ENCODE measurements around the gene SNU13. TPM values are rescaled to one million over a fixed set of nuclear protein-coding genes. Genes with fewer than 3 reads are reported as not detected.
"Not testable (repeated sequence)": the region's sequence is repeated elsewhere in the genome, so short reads cannot be mapped to it uniquely, and the experiment has no call there.

SNU13 gene
- polyA plus RNA-seq (ENCODE audit: insufficient read length in 4 of 4): 100 to 1,000 TPM; 129 to 157 (median 144) TPM

- peak; percentile 75 to 85 (median 82) for DNase-seq (ENCODE audit: low read depth in 4 of 4, low spot score in 3 of 4)
Measured at GRCh38 chr22:41688365-41689211, at the start of gene SNU13. Gene SNU13 (minus strand): TSS chr22:41688867. CDS start chr22:41688796, 71 bp downstream.

- DNase-seq (ENCODE audit: low read depth in 4 of 4, low spot score in 3 of 4): not testable (repeated sequence)
Measured at GRCh38 chr22:41733241-41733640, 44.6 kb upstream of the SNU13 start.

DNA sequence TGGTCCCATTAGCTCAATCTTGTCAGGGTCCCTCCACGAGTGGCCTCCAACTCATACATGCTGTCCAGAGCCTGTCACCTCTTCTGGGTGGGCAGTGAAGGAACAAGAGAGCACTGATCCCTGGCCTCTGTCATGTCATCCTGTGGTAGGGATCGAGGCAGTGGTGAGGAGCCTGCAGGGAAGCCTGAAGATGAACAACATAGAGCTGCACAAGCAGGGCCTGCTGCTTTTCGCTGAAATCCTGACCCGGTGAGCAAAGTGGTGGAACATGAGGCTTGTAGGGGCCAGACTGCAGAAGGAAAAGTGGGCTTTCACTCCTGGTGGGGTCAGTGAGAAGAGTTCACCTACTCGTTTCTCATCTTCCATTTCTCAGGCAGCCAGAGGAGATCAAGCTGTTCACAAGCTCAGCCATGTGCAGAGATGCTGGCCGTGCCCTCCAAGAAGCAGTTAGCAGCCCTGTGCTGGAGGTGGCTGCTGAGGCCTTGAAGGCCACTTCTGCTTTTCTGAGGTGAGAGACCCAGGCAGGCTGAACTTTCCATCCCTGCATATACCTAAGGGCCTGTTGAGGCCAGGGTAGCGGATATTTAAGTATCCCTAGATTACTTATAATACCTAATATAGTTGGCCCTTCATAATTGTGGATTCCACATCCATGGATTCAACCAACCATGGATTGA lies 43.6 kb upstream of the SNU13 start:
- DNase-seq (ENCODE audit: low read depth in 4 of 4, low spot score in 3 of 4): no peak

DNA sequence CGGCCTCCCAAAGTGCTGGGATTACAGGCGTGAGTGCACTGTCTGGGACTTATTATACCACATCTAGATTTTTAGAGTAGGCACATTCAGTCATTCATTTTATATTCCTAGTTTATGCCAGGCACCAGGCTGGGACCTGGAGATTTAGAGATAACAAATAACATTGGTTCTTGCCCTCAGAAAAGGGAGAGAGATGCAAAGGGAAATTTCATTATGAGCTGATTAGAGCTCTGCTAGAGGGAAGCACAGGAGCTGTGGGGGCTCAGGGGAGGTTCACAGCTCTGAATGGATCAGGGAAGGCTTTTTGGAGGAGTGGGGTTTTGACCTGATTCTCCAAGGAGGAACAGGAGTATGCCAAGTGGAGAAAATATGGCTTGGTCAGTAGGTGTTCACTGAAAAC lies 42.9 kb upstream of the SNU13 start:
- no peak for DNase-seq (ENCODE audit: low read depth in 4 of 4, low spot score in 3 of 4)

GRCh38 chr22:41725510-41726110 lies 36.9 kb upstream of the SNU13 start:
- DNase-seq (ENCODE audit: low read depth in 4 of 4, low spot score in 3 of 4): no peak

DNA sequence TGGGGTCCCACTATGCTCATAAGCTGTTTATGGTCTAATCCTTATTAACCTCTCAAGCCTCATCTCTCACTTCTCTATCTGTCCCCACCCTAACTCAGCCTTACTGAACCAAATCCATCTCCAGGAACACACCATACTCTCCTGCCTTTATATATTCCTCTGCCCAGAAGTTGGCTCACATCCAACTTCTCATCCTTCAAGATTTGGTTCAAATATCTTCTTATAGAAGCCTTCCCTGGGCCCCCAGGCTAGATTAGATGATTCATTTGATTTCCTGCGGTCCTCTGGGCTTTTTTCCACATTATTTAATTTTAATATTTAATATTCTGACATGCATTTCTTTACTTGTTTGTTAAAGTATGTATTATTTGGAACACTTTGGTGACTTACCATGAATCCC lies 33.8 kb upstream of the SNU13 start:
- DNase-seq (ENCODE audit: low read depth in 4 of 4, low spot score in 3 of 4): no peak

GRCh38 chr22:41713004-41713403 lies 24.3 kb upstream of the SNU13 start:
- no peak for DNase-seq (ENCODE audit: low read depth in 4 of 4, low spot score in 3 of 4)

DNA sequence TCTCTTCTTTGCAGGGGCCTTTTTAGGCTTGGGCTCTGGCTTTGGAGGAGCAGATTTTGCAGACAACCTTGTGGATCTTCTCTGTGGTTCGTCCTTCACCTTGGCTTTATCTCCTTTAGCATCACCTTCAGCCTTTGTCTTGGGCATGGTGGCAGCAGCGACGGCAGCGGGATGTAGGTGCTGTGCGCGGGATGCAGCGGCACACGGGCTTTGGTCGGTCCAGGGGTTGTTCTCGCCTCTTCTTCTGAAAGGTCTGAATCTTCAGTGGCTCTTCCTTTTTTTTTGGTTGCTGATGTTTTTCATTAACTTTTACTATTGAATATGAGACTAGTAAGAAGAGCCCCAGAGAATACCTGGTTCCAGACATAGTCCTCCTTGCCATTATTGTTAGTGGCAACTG lies 20.7 kb upstream of the SNU13 start:
- DNase-seq (ENCODE audit: low read depth in 4 of 4, low spot score in 3 of 4): no peak

DNA sequence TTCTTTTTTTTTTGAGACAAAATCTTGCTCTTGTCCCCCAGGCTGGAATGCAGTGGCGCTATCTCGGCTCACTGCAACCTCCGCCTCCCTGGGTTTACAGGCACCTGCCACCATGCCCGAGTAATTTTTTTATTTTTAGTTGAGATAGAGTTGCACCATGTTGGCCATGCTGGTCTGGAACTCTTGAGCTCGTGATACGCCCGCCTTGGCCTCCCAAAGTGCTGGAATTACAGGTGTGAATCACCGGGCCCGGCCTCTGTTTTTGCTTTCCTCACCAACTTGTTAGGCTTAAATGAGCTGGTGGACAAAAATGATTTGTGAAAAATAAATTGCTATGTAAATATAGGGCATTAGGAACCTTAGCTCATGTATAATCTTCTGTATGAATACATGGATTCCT lies 14.1 kb upstream of the SNU13 start:
- no peak for DNase-seq (ENCODE audit: low read depth in 4 of 4, low spot score in 3 of 4)

DNA sequence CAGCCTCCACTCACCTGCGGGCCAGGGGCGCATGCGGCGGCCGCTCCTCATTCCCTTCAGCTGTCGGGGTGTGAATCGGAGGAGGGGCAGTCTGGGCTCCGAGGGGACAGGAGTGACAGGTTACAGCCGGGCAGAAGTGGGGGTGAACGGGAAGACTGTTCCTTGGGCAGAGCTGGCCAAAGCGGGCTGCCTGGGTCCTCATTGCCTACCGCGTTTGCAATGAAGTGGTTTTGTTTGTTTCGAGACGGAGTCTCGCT lies 11.4 kb upstream of the SNU13 start:
- no peak for DNase-seq (ENCODE audit: low read depth in 4 of 4, low spot score in 3 of 4)

DNA sequence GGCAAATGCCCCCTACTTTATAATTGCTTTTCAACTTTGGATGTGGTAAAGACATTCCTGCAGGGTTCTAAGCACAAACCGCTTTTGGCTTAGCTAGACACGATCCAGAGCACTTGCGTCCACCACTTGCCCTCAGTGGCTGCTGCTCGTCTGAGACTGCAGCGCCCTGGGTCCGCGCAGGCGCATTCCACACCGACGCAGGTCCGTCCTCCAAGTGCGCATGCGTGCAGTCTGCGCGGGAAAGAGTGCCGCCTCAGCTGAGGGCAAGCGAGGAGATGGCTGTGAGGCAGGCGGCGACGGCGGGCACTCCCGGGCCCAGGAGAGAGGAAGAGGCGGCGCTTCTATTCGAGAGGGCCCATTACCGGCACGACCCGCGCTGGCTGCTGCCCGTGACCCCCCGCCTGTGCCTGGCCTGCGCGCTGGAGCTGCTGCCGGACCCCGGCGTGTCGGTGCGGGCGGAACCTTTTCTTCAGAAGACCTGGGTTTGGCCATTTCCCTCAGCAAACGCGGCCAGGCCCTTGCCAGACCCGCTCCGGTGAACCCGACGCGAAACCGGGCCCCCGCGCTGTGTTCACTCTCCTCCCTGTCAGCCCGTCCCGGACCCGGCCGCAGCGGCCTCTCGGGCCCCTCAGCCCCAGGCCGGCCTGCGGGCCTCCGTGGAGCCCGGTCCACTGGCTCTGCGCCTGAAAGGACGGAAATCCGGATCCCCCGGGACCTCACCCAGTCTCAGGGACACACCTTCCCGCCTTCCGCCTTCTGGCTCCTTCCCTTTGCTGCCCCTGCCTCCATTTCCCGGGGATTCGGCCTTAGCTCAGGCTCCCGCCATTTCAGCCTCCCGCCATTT lies 10.8 kb upstream of the SNU13 start, which contains the start of gene MEI1:
MEI1 (plus strand) TSS at position 240 of the 844 bp plus-strand sequence; CDS start at position 276, 36 bp downstream.
- peak in 3 of 4 donors; percentile 54 to 73 (median 59) for DNase-seq (ENCODE audit: low read depth in 4 of 4, low spot score in 3 of 4)

DNA sequence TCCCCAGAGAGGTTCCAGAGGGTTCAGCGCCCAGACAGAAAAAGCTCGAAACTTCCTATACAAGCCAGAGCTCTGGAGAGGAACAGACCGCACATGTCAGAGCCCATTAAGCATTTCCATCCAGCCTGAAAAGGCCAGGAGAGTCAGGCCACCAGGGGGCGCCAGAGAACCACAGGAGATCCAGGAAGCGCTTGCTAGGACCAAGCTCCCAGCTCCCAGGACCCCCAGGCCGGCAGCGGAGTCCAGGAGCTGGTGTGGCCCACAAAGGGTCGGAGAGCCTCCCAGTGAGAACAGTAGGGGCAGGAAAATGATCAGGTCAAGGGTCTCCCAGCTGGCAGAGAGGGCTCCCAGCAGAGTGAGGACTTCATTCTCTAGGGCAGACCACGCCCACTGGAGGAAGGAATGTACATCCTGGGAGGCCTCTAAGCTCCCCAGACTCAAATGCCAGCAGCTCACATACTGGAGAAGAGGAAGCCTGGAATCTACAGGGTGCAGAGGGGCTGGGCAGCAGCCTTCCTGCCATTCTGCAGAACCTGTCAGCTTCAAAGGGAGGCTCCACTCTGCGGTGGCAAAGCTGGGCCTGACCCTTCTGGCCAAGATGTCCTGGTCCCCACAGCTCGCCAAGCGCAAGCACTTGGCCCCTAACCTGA lies 8.6 kb upstream of the SNU13 start:
- peak; percentile 81 to 93 (median 88) for DNase-seq (ENCODE audit: low read depth in 4 of 4, low spot score in 3 of 4)

- no peak for DNase-seq (ENCODE audit: low read depth in 4 of 4, low spot score in 3 of 4)
Measured at GRCh38 chr22:41696703-41697102, 8.0 kb upstream of the SNU13 start.

GRCh38 chr22:41695211-41695610 lies 6.5 kb upstream of the SNU13 start:
- DNase-seq (ENCODE audit: low read depth in 4 of 4, low spot score in 3 of 4): no peak

DNA sequence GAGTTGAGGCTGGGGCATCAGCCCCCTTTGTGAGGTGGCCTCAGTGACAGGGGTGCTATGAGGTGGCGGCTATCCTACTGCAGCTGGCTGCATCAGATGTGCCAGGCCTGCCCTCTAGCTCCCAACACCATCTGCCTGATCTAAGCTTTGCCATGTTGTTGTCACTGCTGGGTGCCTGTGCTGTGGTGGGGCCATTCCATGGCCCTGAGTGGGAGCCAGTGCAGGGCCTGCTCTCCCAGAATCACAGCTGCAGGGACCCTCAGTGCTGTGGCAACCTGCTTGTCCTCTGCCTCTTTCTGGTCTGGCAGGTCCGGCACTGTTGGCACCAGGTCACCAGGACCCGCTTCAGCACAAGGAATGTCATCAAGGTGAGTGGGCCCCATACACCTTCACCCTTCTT lies 1.8 kb upstream of the SNU13 start:
- DNase-seq (ENCODE audit: low read depth in 4 of 4, low spot score in 3 of 4): no peak

DNA sequence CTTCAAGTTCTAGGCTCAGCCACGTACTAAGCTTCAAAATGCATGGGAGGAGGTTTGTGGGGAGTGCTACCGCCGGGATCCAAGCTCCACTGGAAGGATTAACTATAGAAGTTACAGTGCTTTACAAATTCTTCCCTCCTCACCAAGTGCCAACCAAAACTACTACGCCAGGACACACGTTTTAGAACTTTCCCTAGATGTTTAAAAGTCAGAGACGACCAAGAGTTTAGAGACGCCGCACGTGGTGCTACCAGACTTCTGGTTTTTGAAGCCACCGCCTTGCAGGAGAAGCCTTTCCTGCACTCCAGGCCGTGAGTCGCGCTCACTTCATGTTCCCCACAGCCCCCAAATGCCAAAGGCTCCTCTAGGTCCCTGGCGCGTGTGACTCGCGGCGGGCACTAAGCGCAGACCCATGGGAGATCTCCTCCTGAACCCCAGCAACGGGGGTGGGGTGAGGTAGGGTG lies 734 bp downstream of the SNU13 start:
- no peak for DNase-seq (ENCODE audit: low read depth in 4 of 4, low spot score in 3 of 4)

GRCh38 chr22:41686890-41687289 lies 1.8 kb downstream of the SNU13 start:
- DNase-seq (ENCODE audit: low read depth in 4 of 4, low spot score in 3 of 4): not testable (repeated sequence)

DNA sequence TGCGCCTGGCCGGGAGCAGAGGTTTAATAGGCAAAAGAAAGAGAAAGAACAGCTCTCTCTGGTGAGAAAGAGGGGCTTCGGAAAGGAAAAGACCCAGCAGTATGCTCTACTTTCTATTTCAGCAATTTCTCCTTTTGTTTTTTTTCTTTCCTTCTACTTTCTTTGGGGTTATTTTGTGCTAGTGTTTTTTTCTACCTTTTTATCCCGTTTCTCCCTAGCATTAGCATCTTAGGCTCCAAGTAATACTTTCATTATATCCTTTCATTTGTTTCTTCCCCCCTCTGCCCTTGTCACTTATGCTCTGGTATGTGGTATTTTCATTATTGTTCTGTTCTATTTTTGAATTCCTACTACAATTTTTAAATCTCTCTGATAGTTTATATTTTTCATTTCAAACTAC lies 4.5 kb downstream of the SNU13 start:
- no peak for DNase-seq (ENCODE audit: low read depth in 4 of 4, low spot score in 3 of 4)

DNA sequence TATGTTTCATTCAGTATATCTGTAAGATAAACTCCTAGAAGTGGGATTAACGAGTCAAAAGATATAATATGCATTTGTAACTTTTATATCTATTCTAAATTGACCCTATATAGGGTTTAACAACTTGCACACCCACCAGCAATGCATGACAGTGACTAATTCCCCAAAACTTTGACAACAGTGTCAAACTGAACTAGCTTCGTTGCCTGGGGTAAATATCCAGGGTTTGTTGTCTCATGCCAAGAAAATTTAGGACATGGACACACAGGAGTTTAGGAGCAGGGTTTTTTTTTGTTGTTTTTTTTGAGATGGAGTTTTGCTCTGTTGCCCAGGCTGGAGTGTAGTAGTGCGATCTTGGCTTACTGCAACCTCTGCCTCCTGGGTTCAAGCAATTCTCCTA lies 5.1 kb downstream of the SNU13 start:
- DNase-seq (ENCODE audit: low read depth in 4 of 4, low spot score in 3 of 4): no peak

DNA sequence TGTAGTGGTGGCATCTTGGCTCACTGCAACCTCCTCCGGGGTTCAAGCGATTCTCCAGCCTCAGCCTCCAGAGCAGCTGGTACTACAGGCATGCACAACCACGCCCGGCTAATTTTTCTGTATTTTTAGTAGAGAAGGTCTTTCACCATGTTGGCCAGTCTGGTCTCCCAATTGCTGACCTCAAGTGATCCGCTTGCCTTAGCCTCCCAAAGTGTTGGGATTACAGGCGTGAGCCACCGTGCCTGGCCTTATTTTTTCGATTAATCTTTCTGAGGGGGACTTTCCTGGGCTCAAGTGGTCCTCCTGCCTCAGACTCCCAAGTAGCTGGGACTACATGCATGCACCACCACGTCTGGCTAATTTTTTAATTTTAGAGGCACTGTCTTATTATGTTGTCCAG lies 5.6 kb downstream of the SNU13 start:
- no peak for DNase-seq (ENCODE audit: low read depth in 4 of 4, low spot score in 3 of 4)

All from left renal pelvis (tissue), 4 donors.